NCI-H2029 treated with DMSO at 0.1 percent for 48 hours (cell line): ENCODE data around the gene SKIC2.
"Not testable (repeated sequence)": the region's sequence is repeated elsewhere in the genome, so short reads cannot be mapped to it uniquely, and the experiment has no call there.

ENCODE experiments used
- DNase-seq: peaks from one replicate; lab custom pipeline; 2025; lab: John Stamatoyannopoulos, UW

Gene SKIC2

GRCh38 chr6:31969712-31970603, 11.0 kb downstream of the SKIC2 start:
- DNase-seq = no peak

GRCh38 chr6:31970604-31971271, 11.8 kb downstream of the SKIC2 start:
- peak; percentile 4 for DNase-seq

DNA sequence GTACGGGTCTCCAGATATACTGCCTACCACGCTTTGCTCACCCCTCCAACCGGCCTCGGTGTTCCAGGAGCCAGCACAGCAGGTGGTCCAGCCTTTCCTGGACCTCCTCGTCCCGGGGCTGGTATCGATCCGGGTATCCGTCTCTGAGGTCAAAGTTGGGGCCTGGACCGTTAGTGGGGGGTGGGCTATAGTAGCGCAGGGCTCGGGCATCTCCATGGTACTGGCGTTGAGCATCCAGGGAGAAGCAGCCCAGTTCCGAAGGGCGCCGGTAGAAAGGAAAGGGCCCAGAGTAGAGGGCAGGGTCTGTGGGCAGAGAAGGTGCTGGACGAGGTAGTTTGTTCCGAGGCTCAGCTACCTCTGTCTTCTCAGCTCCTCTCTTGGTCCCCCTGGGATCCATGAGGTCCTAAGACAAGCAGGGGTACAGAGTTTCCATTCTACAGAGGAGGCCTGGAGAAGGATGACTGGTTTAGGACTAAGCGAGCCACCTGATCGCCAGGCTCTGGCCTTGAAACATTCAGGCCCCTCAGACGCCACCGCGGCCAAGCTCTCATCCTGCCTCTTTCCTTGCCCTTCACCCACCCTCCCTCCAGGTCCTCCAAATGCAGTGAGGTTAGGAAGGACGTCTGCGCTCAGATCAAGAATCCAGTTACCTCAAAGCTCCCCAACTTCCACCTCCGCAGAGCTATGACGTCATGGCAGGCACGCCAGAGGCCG, 12.5 kb downstream of the SKIC2 start:
- DNase-seq = no peak

- peak; percentile 91 for DNase-seq
These were observed 13.2 kb downstream of the SKIC2 start, which contains the start of gene DXO for GRCh38 chr6:31971993-31972708. Gene DXO (minus strand): TSS chr6:31972138. CDS start chr6:31971675, 463 bp downstream.

DNA sequence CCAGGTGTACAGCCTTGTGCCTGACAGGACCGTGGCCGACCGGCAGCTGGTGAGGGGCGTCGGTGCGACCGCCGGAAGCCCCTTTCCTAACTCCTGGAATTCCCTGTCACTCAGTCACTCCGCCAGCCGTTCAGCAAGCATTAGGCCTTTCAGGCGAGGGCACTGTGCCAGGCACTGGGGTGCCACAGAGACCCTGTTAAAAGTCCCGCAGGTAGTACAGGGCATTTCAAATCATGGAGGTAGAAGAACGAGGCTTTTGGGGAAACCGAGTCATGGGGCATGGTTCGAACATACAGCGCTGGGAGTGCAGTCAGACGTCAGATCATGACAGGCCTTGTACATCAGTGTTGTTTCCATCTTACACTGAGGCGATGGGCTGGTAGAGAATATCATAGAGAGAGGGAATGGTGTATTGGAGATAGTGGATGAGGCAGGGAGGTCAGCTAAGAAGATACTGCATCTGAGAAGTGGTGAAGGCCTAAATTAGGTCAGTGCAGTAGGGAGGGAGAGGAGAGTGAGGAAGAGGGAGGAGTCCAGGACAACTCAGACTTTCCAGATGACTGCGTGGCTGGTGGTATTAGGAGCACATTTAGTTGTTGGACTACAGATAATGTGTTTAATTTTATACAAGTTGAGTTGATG, 13.9 kb downstream of the SKIC2 start:
- DNase-seq = no peak

- not testable (repeated sequence) for DNase-seq
These were observed 17.1 kb downstream of the SKIC2 start for GRCh38 chr6:31976065-31976464.

GRCh38 chr6:31977816-31978431, 18.9 kb downstream of the SKIC2 start:
- no peak for DNase-seq

DNA sequence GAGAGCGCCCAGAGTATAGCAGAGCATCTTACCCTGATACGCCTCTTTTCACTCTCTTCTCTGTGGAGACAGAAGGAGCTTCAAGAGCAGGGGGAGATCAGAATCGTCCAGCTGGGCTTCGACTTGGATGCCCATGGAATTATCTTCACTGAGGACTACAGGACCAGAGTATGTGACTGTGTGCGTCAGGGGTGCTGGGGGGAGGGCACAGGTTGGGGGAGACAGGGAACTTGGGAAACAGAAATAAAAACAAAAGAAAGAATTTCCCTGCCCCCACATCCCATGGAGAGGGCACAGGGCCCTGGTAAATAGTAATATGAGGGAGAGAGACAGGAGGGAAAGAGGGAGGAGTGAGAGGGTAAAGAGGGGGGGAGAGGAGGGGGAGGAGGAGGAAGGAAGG, 19.9 kb downstream of the SKIC2 start:
- no peak for DNase-seq

DNA sequence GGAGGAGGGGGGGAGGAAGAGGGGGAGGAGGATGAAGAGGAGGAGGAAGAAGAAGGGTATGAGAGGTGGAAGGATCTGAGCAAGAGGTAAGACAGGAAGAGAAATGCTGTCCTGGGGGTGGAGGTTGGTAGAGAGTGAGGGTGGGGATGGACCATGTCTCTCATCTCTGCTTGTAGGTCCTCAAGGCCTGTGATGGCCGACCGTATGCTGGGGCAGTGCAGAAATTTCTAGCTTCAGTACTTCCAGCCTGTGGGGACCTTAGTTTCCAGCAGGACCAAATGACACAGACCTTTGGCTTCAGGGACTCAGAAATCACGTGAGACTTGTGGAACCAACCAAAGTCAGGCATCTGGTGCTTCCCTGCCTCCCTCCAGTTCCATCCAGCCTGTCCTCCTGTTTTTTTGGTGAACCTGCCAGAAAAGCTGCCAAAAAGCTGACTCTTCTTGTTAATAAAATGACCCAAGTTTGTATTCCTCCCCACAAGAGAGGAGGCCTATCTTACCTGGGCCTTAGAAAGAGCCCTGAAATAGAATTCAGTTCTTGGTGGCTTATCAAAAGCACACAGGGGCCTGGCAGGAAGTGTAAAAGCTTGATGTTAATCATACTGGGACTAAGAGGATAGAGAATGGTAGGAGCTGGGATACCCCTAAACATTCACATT, 20.4 kb downstream of the SKIC2 start:
- no peak for DNase-seq

- not testable (repeated sequence) for DNase-seq
These were observed 21.4 kb downstream of the SKIC2 start for GRCh38 chr6:31980195-31980876.

GRCh38 chr6:31980998-31981397, 22.0 kb downstream of the SKIC2 start:
- not testable (repeated sequence) for DNase-seq

DNA sequence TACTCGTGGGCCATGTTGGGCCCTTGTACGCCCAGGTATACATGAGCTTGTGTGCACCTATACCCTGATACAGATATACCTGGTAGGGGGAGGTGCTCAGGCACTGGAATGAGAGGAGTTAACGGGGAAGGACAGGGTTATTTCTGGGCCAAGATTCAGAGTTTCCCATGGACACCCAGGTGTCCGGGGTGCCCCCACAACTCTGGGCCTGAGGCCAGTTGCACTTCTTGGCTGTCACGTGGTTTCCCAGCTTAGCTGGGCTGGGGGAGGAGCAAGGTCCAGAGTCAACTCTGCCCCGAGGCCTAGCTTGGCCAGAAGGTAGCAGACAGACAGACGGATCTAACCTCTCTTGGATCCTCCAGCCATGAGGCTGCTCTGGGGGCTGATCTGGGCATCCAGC, 22.8 kb downstream of the SKIC2 start, which contains the start of gene C4A:
TSS of gene C4A (plus strand) at position 314 of the 400 bp plus-strand sequence. CDS start at position 365, 51 bp downstream.
- DNase-seq = not testable (repeated sequence)

GRCh38 chr6:31989363-31989762, 30.4 kb downstream of the SKIC2 start:
- DNase-seq = not testable (repeated sequence)

GRCh38 chr6:31994421-31994820, 35.4 kb downstream of the SKIC2 start:
- not testable (repeated sequence) for DNase-seq

DNA sequence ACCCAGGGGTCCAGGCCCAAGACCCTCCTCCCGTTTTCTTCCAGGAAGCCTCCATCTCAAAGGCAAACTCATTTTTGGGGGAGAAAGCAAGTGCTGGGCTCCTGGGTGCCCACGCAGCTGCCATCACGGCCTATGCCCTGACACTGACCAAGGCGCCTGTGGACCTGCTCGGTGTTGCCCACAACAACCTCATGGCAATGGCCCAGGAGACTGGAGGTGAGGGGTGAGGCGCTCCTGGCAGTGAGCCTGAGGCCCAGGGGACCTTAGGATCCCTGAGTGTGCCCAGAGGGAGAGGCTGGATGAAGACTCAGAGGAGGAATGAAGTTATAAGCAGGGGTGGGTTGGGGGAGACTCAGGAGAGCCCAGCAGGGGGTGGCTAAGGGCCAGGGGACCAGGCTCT, 37.4 kb downstream of the SKIC2 start:
- not testable (repeated sequence) for DNase-seq

GRCh38 chr6:32002546-32003268, 43.7 kb downstream of the SKIC2 start:
- DNase-seq = not testable (repeated sequence)

DNA sequence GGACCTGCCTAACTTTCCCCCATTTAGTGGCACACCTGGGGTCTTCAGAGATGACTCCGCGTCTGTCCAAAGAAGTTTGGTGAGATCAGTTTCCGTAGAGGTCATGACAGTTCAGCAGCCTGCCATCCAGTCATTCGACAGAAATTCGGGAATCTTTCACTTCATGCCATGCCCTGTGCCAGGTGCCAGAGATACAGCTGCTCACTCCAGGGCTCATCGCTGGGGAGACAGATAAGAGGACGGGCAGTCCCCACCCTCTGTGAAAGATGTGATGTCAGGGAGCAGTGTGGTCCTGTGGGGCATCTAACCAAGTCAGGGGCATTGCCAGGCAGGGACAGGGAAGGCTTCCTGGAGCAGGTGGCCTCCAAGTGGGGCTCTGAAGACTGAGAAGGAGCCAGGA, 44.3 kb downstream of the SKIC2 start:
- not testable (repeated sequence) for DNase-seq

DNA sequence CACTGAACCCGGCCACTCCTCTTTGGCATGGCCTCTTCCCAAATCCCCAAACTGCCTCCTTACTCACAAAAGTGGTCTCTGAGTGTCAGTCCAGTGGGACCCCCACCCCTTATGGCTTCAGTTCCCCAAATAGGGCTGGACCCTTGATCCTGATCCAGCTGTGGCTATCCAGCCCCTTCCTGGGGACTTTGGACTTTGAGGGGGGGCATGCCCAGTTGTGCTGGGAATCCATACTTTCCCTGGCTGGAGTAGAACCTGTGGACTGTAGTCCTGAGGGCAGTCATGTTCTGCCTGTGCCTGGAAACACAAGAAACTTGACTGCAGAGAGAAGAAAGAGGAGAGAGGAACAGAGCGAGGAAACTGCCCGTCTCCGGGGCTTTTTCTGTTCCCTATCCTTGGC, 45.4 kb downstream of the SKIC2 start:
- DNase-seq = not testable (repeated sequence)
